Measurements from ENCODE around the gene ERICH4. TPM values are rescaled to one million over a fixed set of nuclear protein-coding genes. Genes with fewer than 3 reads are reported as not detected.
"Not testable (repeated sequence)": the region's sequence is repeated elsewhere in the genome, so short reads cannot be mapped to it uniquely, and the experiment has no call there.

The ERICH4 gene
- polyA plus RNA-seq, 3 donors, result 4.3 to 7.5 (median 6.0) TPM

DNA sequence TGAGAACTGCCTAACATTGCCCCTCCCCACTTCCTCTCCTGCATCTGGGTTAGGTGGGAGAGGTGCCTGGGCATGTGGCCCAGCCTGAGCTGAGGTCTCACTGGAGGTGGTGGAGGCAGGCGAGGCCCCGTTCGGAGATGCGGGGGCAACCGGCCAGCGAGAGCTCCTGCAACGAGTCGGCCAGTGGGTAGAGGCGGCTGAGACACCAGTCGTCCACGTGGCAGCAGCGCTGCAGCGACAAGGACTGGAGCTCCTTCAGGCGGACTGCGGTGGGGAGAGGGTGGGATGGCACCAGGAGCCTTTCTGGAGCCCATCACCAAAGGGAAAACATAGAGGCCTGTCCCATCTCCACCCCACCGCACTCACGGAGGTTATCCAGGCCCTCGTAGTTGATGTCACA, 9.8 kb upstream of the ERICH4 start:
- DNase-seq, result no peak

DNA sequence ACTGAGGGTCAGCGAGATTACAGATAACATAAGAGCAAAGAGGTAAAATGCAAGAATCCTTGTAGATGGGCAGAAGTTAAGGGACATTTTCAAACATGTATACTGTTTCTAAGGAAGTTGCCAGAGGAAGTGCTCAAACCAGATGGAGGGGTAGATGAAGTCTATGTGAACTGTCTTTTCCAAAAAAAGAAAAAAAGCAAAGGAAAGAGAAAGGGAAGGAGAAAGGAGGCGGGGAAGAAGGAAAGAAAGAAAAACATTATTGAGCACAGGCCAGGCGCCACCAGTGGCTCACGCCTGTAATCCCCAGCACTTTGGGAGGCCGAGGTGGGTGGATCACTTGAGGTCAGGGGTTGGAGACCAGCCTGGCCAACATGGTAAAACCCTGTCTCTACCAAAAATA, 8.5 kb upstream of the ERICH4 start:
- DNase-seq, result no peak

DNA sequence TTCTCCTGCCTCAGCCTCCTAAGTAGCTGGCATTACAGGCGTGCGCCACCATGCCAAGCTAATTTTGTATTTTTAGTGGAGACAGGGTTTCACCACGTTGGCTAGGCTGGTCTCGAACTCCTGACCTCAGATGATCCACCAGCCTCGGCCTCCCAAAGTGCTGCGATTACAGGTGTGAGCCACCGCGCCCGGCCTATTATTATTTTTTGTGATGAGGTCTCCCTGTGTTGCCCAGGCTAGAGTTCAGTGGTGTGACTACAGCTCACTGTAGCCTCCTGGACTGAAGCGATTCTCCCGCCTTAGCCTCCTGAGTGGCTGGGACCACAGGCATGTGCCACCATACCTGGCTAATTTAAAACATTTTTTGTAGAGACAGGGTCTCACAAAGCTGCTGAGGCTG, 7.6 kb upstream of the ERICH4 start:
- DNase-seq, result not testable (repeated sequence)

DNA sequence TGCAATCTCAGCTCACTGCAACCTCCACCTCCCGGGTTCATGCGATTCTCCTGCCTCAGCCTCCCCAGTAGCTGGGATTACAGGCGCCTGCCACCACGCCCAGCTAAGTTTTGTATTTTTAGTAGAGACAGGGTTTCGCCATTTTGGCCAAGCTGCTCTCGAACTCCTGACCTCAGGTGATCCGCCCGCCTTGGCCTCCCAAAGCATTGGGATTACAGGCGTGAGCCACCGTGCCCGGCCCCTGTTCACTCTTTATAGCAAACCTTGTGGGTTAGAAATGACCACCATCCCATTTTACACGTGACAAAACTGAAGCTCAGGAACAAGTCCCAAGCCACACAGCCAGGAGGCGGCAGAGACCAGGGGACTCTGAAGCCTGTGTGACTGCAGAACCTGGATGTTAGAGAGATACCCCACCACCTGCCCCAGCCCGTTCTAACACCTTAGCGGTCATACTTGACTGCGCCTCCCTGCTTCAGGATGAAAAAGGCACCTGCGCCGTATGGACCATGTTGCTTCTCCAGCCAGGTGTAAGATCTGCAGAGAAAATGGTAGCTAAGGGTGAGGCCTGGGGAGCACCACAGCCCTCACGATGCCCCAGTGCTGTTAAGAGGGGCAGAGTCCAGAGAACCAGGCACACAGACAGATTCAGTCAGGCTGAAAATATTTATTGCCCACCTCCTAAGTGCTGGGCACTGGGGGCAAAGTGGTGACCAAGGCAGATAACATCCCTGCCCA, 6.9 kb upstream of the ERICH4 start:
- no peak for DNase-seq

DNA sequence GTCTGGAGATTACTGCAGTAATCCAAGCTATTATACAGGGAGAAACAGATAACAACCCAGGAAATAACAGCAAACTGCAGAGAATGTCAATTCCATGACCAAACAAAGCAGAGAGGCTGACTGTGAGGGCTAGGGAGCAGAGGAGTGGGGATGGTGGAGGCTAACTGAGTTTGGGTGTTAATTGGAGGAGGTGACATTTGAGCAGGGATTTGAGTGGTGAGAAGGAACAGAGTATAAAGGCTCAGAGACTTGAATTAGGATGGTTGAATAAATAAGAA, 6.3 kb upstream of the ERICH4 start:
- DNase-seq, result no peak

DNA sequence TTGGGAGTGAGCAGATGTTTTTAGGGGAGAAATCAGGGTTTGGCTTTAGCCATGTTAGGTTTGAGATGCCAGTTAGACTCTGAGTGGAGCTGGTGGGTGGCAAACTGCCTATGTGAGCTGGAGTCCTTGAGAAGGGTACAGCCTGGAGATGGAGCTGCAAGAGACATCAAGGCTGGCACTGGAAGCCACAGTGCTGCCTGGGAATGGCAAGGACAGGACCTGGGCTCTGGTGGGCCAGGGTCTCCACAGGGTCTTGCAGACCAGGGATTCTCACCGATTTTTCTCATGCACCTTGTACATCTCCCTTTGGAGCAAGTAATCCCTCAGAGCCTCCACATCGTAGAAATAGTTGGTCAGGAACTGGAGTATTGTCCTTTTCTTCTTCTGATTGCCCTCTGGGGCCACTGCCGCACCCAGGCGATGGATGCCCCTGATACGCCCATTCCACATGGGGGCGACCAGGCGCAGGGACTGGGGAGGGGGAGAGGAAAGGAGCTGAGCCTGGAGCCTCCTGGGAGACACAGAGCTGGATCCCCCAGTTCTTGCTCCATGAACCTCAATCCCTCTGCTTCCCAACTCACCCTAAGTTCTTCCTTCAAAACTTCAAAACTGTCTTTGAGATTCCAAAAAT, 4.9 kb upstream of the ERICH4 start:
- DNase-seq, result no peak

- peak; percentile 99 for DNase-seq
Observed at GRCh38 chr19:41439441-41440222, 3.3 kb upstream of the ERICH4 start, which contains the start of gene DMAC2. Gene DMAC2, minus strand, starts transcription at chr19:41439912. Its CDS starts 13 bp downstream, at chr19:41439899.

- DNase-seq, result no peak
Observed at GRCh38 chr19:41441321-41441945, 1.5 kb upstream of the ERICH4 start.

GRCh38 chr19:41443813-41444455, 978 bp downstream of the ERICH4 start:
- no peak for DNase-seq

DNA sequence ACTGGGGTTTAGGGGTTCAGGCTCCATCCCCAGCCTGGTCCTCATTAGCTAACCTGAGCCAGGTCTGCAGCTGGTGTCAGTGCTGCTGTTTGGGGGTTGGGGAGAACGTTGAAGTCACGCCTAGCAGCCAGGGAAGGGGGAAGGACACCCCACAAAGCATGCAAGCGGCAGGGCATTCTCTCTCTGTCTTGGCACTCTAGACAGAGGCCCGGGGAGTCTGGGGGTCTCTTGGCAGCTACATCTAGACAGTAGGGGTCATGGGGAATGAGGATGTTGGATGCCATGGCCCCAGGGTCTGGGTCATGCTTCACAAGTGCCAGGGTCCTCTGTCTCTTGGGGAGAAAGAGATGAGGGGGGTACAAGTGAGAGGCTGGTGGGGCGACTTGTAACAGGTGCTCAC, 2.6 kb downstream of the ERICH4 start:
- no peak for DNase-seq

DNA sequence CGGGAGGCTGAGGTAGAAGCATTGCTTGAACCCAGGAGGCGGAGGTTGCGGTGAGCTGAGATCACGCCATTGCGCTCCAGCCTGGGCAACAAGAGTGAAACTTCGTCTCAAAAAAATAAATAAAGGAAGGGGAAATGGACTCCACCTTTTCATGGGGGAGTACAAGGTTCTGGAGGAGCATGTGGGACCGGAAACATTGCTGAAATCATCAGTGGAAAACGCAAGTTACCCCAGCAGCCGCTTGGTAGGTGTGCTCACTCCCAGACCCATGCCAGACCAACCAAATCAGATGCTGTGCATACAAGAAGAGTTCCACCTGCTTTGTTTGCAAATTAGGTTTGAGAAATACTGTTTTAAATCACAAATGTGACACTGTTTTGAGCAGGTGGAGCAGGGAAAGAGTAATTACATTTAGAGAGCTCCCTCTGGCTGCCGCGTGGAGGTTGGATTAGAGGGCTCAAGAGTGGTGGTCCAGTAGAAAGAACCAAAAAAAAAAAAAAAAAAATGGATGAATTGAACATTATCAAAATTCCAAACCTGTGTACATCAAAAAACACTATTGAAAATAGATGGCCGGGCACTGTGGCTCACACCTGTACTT, 4.9 kb downstream of the ERICH4 start:
- DNase-seq, result no peak

DNA sequence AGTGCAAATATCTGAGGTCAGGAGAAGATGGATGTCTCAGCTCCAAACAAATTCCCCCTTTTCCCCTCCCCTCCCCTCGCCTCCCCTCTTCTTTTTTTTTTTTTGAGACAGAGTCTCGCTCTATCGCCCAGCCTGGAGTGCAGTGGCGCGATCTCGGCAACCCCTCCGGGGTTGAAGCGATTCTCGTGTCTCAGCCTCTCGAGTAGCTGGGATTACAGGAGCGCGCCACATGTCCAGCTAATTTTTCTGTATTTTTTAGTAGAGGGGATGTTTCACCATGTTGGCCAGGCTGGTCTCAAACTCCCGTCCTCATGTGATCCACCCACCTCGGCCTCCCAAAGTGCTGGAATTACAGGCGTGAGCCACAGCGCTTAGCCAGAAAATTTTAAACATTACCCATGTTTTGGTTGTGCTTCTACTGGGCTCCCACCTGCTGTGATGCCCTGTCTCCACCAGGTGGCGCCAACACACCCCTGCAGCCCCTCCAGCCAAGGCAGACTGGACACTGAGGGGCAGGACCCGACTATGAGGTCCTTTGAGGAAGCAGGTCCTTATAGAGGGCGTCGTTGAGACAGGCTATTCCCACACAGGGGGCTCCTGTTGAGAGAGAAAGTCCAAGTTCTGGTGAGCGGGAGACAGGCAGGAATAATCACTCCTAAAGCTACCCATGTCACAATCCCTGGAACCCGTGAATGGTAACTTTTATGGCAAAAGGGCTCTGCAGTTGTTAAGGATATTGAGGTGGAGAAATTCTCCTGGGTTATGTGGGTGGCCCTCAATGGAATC, 6.3 kb downstream of the ERICH4 start:
- DNase-seq, result peak; percentile 68

GRCh38 chr19:41449865-41450178, 6.9 kb downstream of the ERICH4 start:
- DNase-seq, result no peak

DNA sequence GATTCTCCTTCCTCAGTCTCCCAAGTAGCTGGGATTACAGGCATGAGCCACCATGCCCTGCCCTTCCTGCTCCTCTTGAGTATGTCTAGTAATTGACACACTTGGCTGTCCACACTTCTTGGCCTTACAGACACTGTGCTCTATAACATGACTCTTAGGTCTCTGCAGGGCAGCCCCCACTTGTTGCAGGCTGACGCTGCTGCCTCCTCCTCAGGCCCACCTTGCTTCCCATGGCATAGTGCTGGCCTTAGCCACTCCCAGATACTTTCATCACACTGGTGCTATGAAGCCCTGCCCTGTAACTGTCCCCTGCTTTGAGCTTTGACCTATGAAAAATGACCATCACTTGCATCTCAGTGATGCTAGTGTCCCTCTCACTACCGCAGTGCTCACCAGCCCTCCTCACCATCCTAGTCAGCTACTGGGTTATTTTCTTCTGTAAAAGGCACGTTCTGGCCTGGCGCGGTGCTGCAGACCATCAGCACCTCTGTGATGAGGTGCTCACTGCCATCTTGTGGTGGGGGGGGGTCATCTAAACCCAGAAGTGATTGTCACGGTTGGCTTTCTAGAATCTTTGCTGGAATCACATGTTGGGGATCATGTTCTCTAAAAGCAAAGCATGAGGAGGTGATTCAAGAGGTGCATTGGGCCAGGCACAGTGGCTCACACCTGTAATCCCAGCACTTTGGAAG, 9.8 kb downstream of the ERICH4 start:
- DNase-seq, result no peak

- no peak for DNase-seq
Observed at GRCh38 chr19:41455936-41456335, 13.0 kb downstream of the ERICH4 start.

DNA sequence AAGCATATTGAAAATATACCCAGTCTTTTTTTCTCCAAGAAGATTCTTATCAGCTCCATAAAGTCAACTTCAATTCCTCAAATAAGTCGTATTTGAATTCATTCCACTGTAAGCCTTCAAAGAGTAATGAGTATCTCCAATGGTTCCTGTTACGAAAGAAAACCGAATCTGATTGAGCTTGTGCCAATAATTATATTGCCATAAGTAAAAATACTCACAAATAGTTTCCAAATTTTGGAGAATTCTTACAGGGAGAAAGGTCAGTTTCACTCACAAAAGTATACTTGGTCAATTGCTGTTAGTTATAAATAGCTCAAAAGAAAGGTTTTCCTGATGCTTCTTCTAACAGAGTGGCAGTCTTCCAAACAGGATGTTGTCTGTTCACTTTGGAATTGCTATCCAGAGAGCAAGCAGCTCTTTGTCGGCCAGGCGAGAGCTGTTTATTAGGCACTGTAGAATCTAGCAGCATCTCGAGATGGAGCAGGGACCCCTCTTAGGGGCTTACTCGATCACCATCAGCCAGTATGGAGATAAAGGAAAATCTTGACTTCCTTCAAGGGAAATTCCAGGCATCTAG, 13.5 kb downstream of the ERICH4 start:
- no peak for DNase-seq

DNA sequence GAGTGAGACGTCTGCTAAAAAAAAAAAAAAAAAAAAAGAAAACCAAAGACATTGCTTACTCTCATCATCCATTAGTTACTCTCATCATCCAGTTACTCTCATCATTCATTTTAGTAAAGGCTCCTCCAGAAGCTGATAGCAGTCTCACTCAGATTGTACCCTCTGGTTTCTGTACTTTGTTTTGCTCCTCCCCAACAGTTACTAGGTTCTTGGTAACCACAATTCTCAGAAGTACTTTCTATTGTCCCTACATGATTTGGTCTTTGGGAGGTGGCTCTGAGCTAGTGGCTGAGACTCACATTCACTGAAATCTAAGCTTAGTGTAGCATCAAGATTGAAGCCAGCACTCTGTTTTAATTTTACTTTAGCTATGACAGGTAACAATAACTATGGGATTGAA, 14.3 kb downstream of the ERICH4 start:
- DNase-seq, result no peak

GRCh38 chr19:41462497-41462896, 19.5 kb downstream of the ERICH4 start:
- DNase-seq, result no peak

GRCh38 chr19:41463257-41464256, 20.6 kb downstream of the ERICH4 start:
- DNase-seq, result not testable (repeated sequence)
